Neuron (in vitro differentiated cells): Measurements from ENCODE around the gene RNF151.
A peak's percentile ranks its signal among the peaks of the same experiment; 100 is the strongest.
"Not testable (repeated sequence)": the region's sequence is repeated elsewhere in the genome, so short reads cannot be mapped to it uniquely, and the experiment has no call there.

Experiments
- H2AFZ ChIP-seq: one replicate; pipeline ENCODE4 v1.6.1; 2013; ENCODE audit warnings: low read depth, mild to moderate bottlenecking, inconsistent platforms, low read length, moderate library complexity
- H3K27me3 ChIP-seq: one replicate; pipeline ENCODE4 v1.6.1; 2013; ENCODE audit warnings: low read length; ENCODE audit not compliant: insufficient read depth
- H3K36me3 ChIP-seq: one replicate; pipeline ENCODE4 v1.6.1; 2013; ENCODE audit warnings: low read length; ENCODE audit not compliant: insufficient read depth
- H3K4me1 ChIP-seq: one replicate; pipeline ENCODE4 v1.6.1; 2013; ENCODE audit warnings: low read length; ENCODE audit not compliant: insufficient read depth
- H3K4me3 ChIP-seq: 2 replicates; pipeline ENCODE4 v1.5.1; 2013; ENCODE audit warnings: mild to moderate bottlenecking, low read length, moderate library complexity
- H3K9me3 ChIP-seq: one replicate; pipeline ENCODE4 v1.6.1; 2013; ENCODE audit warnings: low read length

Gene RNF151, protein sequence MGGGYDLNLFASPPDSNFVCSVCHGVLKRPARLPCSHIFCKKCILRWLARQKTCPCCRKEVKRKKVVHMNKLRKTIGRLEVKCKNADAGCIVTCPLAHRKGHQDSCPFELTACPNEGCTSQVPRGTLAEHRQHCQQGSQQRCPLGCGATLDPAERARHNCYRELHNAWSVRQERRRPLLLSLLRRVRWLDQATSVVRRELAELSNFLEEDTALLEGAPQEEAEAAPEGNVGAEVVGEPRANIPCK

DNA sequence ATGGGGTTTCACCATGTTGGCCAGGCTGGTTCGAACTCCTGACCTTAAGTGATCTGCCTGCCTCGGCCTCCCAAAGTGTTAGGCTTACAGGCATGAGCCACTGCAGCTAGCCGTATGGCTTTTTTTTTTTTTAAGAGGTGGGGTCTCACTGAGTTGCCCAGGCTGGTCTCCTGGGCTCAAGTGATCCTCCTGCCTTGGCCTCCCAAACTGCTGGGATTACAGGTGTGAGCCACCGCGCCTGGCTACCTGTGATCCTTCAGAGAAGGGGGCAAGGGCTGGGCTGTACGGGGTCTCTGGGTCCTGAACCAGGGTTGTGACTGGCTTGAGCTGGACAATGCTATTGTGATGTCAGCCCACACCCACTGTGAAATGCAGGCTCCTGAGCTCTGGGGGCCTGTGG lies at the start of gene RNF151:
Gene RNF151 (plus strand): TSS at position 397 of the 400 bp plus-strand sequence. CDS start 26 bp downstream, outside the sequence.
- Histone ChIP-seq H3K4me3 (peak within 1 kb of the TSS; percentile 95), H3K36me3 (peaks cover 24% of the 10 kb centered on the region), H3K27me3 (no peaks in the 10 kb centered on the region), H2AFZ (no peak within 1 kb of the TSS), H3K9me3 (no peaks in the 10 kb centered on the region), H3K4me1 (peaks cover 25% of the 10 kb centered on the region)

DNA sequence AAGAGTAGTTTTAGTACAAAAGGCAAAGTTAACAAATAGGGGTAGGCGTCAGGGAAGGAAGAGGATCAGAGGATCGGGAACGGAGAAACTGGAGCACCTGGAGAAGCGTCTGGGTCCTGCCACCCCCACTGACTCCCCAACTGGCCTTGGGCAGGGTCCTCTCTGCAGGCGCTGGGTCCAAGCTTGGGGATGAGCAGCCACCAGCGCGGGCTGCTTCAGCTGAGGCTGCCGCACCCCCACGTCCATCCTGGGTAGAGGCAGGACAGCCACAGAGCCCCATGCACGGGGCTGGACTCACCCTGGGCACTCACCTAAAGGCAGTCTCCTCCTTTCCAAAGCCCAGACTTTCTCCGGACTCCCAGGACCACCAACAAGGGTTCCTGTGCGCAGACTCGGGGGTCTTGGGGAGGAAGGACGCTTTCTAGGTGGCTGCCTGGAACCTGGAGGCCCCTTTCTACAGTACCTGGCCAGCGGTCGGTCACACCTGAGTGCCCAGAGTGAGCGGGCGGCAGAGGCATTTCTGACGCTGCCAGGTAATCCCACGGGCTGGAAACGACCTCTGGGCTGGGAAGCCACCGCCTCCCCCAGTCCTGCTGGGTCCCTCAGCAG lies 49.5 kb upstream of the RNF151 start:
- Histone ChIP-seq H3K36me3 (no peaks in the 10 kb centered on the region), H3K9me3 (no peaks in the 10 kb centered on the region), H3K4me3 (no peak overlapping the region), H3K27me3 (peaks cover 76% of the 10 kb centered on the region), H3K4me1 (peaks cover 9% of the 10 kb centered on the region), H2AFZ (no peak overlapping the region)

DNA sequence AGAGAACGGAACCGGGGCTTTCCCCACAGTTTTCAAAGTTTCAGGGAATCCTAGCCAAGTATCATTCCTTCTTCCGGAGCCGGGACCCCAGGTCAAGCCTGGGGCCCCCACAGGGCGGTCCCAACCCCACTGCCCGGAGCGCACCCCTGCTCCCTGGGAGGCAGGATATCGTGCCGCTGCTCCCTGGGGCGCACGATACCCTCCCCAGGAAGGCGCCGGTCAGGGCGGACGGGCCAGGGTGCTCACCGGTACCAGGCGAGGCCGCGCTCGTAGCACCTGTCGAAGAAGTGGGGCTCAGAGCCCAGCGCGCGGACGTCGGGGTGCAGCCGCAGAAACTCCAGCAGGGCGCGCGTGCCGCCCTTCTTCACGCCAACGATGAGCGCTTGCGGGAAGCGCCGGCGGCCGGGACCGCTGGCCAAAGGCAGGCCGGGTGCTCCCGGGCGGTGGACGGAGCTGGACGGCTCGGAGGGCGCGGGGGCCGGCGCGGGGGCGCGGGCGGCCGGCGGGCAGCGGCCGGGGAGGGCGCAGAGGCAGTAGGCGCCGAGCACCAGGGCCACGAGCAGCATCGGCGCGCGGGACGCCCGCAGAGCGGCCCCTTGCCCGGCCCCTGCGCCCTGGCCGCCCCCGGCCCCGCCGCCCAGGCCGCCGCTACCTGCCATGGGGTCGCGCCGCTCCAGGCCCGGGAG lies 48.8 kb upstream of the RNF151 start:
- H2AFZ ChIP-seq = no peak overlapping the region
- no peaks in the 10 kb centered on the region for H3K9me3 ChIP-seq
- no peaks in the 10 kb centered on the region for H3K36me3 ChIP-seq
- no peak overlapping the region for H3K4me3 ChIP-seq
- peaks cover 78% of the 10 kb centered on the region for H3K27me3 ChIP-seq
- H3K4me1 ChIP-seq = peaks cover 9% of the 10 kb centered on the region

DNA sequence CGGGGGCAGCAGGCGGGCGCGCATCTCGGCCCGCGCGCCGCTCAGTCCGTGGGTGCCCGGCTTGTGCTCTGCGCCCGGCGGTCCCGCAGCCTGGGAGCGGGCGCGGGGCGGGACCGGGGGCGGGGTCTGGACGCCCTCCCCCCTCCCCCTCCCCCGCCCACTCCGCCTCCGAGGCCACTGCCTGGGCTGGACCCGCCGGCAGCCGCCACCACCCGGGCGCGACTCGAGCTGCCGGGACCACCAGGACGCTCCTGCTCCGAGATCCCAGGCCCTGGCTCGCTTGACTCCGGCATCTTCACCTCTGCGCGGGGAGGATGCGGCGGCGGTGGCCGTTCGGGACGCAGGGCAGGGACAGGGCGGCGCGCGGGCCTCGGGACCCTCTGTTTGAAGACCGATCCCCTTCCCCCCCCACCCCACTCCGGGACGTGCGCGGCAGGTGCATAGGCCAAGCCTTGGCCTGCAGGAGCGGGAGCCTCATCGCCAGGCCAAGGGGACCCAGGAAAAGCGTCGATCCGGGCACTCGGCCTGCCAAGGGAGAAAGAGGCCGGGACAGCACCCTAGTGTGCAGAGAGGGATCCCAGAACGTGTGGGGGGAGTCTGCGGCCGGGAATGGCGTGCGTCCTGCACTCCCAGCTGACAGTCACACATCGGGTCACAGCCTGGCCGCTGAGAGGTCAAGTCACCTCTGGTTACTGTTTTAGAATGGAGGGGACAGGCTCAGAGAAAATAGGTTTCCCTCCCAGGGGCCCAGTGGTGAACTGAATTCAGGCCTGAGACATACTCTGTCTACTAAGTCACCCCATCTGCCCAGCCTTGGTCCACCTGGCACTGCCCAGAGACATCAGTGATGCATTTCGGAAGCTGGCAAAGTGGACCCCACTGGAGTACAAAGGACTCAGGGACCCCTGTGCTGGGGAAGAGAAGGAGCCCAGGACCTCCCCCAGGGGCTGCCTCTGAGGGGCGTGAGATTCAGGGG lies 48.0 kb upstream of the RNF151 start, which contains the start of gene HS3ST6:
Gene HS3ST6 (minus strand): TSS at position 65 of the 976 bp plus-strand sequence. CDS start 92 bp downstream, outside the sequence.
- Histone ChIP-seq H3K27me3 (peaks cover 79% of the 10 kb centered on the region), H3K4me1 (peaks cover 9% of the 10 kb centered on the region), H3K9me3 (no peaks in the 10 kb centered on the region), H3K36me3 (no peaks in the 10 kb centered on the region), H3K4me3 (peak within 1 kb of the TSS; percentile 36), H2AFZ (no peak within 1 kb of the TSS)

DNA sequence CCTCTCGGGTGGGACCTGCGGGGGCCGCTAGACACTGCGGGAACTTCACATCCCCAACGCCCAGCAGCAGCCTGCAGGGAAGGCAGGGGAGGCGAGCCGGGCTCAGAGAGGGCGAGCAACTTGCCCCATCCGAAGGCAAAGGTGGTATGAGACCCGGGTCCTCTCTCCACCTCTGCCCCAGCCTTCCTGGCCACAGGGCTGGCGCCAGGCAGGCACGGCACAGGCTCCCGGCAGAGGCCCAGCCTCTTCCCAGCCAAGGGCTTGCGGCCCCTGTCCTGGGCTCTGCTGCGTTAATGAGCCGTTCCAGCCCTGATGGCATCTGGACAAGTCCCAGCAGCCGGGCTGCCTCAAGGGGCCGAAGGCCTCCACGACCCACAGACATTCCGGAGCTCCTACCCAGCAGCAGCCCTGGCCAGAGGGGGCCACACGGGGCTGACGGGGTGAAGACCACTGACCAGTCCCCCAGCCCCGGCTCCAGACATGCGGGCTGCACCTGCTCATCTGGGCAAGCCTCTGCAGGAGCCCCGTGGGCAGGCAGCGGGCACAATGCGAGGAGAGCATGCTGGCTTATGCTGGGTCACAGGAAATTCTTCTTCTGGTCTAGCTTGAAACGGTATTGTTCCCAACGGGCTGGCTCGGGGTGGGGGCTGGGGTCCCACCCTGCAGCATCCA lies 47.2 kb upstream of the RNF151 start:
- H3K36me3 ChIP-seq = no peaks in the 10 kb centered on the region

DNA sequence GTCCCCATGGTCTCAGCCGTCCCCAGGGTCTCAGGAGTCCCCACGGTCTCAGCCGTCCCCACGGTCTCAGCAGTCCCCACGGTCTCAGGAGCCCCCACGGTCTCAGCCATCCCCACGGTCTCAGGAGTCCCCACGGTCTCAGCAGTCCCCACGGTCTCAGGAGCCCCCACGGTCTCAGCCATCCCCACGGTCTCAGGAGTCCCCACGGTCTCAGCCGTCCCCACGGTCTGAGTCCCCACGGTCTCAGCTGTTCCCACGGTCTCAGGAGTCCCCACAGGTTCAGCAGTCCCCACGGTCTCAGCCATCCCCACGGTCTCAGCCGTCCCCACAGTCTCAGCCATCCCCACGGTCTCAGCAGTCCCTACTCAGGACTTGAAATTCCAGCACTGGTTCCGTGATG lies 46.5 kb upstream of the RNF151 start:
- not testable (repeated sequence) for H3K4me3 ChIP-seq, H3K4me1 ChIP-seq, H3K9me3 ChIP-seq, H2AFZ ChIP-seq, H3K36me3 ChIP-seq
- H3K27me3 ChIP-seq = peaks cover 79% of the 10 kb centered on the region

More for the DNA sequence above, 47.2 kb upstream of the RNF151 start:
- Histone ChIP-seq H3K9me3 (no peaks in the 10 kb centered on the region), H3K4me3 (no peak overlapping the region), H3K4me1 (peaks cover 9% of the 10 kb centered on the region), H3K27me3 (peaks cover 79% of the 10 kb centered on the region), H2AFZ (no peak overlapping the region)

DNA sequence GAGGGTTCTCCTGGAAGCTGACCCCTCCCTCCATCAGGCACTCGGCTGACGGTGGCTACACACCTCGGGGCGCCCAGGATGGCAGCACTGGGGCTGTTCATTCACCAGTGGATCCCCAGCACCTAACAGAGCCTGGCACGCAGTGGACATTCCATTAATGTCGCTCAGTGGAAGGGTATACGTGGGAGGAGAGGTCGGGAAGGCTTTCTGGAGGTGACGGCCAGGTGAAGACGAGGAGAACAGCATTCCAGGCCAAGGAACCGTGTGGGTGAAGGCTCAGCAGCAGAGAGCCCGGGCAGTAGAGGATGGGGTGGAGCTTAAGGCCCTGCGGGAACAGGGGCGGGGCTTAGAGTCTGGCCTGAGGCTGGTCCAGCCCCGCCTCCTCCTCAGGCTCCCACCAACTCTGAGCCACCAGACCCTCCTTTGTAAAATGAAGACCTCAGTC lies 45.9 kb upstream of the RNF151 start:
- Histone ChIP-seq H3K4me1 (peaks cover 9% of the 10 kb centered on the region), H3K9me3 (no peaks in the 10 kb centered on the region), H3K27me3 (peaks cover 81% of the 10 kb centered on the region), H2AFZ (no peak overlapping the region), H3K36me3 (no peaks in the 10 kb centered on the region), H3K4me3 (no peak overlapping the region)

DNA sequence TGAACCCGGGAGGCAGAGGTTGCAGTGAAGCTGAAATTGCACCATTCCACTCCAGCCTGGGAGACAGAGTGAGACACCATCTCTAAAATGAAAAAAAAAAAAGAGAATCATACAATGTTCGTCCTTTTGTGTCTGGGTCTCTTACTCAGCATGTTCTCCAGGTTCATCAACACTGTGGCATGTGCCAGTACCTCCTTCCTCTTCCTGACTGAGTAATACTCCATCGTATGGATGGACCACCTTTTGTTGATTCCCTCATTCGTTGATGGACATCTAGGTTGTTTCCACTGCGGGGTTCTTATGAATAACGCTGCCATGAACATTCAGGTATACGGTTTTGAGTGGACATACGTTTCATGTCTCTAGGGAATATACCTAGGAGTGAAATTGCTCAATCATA lies 44.3 kb upstream of the RNF151 start:
- Histone ChIP-seq H3K36me3 (no peaks in the 10 kb centered on the region), H3K27me3 (peaks cover 65% of the 10 kb centered on the region), H3K4me1 (peaks cover 9% of the 10 kb centered on the region)

DNA sequence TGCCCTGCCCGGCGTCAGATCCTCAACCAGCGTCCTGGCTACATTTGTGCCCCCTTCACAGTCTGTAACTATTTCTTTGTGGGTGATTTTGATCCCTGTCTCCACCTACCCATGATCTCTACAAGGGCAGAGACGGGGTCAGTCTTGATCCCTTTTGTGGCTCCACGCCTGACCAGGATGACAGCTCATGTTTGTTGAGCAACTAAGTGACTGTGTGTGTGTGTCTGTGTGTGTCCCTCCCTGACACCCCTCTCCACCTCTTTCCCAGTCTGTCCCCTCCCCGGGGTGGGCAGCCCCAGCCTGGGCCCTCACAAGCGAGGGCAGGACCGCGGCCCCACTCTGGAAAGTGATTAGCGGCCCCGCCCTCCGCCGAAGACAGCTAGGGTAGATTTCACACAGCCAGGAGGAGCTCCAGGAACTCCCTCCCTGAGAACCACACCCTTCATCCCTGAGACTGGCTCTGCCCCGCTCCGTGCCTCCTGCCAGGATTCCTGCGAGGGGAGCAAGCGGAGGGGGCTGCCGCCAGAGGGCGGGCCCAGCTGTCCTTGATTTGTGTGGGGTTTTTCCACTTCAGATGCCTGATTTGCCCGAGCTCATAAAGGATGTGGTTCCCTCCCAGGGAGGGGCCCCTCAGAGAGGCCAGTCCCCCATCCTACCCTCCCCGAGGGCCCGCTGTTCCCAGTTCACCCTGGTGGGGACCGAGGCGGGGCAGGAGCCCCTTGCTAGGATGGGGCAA lies 43.2 kb upstream of the RNF151 start:
- no peaks in the 10 kb centered on the region for H3K9me3 ChIP-seq
- no peak overlapping the region for H3K4me3 ChIP-seq
- H2AFZ ChIP-seq = no peak overlapping the region
- H3K36me3 ChIP-seq = no peaks in the 10 kb centered on the region
- peaks cover 59% of the 10 kb centered on the region for H3K27me3 ChIP-seq
- H3K4me1 ChIP-seq = peaks cover 9% of the 10 kb centered on the region

More for the DNA sequence above, 44.3 kb upstream of the RNF151 start:
- Histone ChIP-seq H3K9me3 (no peaks in the 10 kb centered on the region), H3K4me3 (no peak overlapping the region), H2AFZ (no peak overlapping the region)

DNA sequence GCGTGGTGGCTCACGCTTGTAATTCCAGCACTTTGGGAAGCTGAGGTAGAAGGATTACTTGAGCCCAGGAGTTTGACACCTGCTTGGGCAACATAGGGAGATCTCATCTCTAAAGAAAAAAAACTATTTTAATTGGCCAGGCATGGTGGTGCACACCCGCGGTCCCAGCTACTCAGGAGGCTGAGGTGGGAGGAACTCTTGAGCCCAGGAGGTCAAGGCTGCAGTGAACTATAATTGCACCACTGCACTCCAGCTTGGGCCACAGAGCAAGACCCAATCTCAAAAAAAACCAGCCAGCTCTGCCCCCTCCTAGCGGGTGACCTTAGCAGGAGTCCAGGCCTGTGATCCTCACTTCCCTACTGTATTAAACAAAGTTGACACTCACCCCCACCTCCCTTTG lies 42.6 kb upstream of the RNF151 start:
- Histone ChIP-seq H3K27me3 (peaks cover 53% of the 10 kb centered on the region), H3K36me3 (no peaks in the 10 kb centered on the region), H3K9me3 (no peaks in the 10 kb centered on the region), H3K4me3 (no peak overlapping the region), H2AFZ (no peak overlapping the region), H3K4me1 (peaks cover 3% of the 10 kb centered on the region)

DNA sequence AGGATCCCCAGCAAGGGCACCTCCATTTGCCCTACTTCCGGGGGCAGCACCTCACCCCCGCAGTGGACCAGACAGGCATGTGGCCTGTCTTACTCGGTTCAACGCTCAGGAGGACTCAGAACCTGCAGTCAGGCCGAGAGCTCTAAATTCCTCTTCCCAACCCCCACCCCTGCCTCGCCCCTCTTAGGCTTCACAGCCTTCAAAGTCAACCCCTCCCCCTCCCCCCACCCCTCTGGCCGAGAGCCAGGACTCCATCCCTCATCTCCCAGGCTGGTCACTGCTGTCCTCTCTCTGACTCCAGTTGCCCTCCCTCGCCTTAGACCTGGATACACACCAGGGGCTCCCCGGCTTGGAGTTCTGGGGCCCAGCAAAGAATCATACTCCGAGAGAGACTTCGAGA lies 40.4 kb upstream of the RNF151 start:
- no peaks in the 10 kb centered on the region for H3K4me1 ChIP-seq
- H3K36me3 ChIP-seq = no peaks in the 10 kb centered on the region
- H3K27me3 ChIP-seq = peaks cover 35% of the 10 kb centered on the region
- no peak overlapping the region for H2AFZ ChIP-seq
- H3K9me3 ChIP-seq = no peaks in the 10 kb centered on the region
- no peak overlapping the region for H3K4me3 ChIP-seq
